Osteocyte (in vitro differentiated cells): ENCODE measurements around the gene CDKL5. TPM values are rescaled to one million over a fixed set of nuclear protein-coding genes. Genes with fewer than 3 reads are reported as not detected.
"Not testable (repeated sequence)": the region's sequence is repeated elsewhere in the genome, so short reads cannot be mapped to it uniquely, and the experiment has no call there.

ENCODE experiments used
- DNase-seq: peaks from one replicate; pipeline ENCODE4 v3.0.0; 2021; ENCODE audit warnings: mixed read lengths; ENCODE audit not compliant: unreplicated experiment; ENCODE audit errors: extremely low spot score
- H3K27ac Mint-ChIP-seq: one replicate; pipeline ENCODE4 v1.8.0; 2021; ENCODE audit warnings: mild to moderate bottlenecking, mixed read lengths; ENCODE audit not compliant: unreplicated experiment
- H3K27me3 Mint-ChIP-seq: one replicate; pipeline ENCODE4 v1.8.0; 2021; ENCODE audit warnings: mixed read lengths; ENCODE audit not compliant: unreplicated experiment
- H3K36me3 Mint-ChIP-seq: one replicate; pipeline ENCODE4 v1.8.0; 2021; ENCODE audit warnings: mixed read lengths; ENCODE audit not compliant: unreplicated experiment
- H3K4me1 Mint-ChIP-seq: one replicate; pipeline ENCODE4 v1.8.0; 2021; ENCODE audit warnings: mixed read lengths; ENCODE audit not compliant: unreplicated experiment
- H3K4me3 Mint-ChIP-seq: one replicate; pipeline ENCODE4 v1.8.0; 2021; ENCODE audit warnings: mild to moderate bottlenecking, moderate library complexity, mixed read lengths; ENCODE audit not compliant: unreplicated experiment
- H3K9me3 Mint-ChIP-seq: one replicate; pipeline ENCODE4 v1.8.0; 2021; ENCODE audit warnings: mixed read lengths; ENCODE audit not compliant: unreplicated experiment
- total RNA-seq: library from RNA; stranded (reverse); gene quantifications from 2 replicates; pipeline ENCODE4 v1.2.1, GENCODE V29; 2021
- TF ChIP-seq, protein P1 (sequence below): fragments of 200-600 bp; sonication (generic); IDR thresholded peaks from 2 replicates; pipeline ENCODE4 v1.5.0; 2021; ENCODE audit warnings: antibody characterized with exemption, mild to moderate bottlenecking, moderate library complexity

Gene CDKL5
- total RNA-seq, 1 donor from 2014 or later: 10.9 TPM

DNA sequence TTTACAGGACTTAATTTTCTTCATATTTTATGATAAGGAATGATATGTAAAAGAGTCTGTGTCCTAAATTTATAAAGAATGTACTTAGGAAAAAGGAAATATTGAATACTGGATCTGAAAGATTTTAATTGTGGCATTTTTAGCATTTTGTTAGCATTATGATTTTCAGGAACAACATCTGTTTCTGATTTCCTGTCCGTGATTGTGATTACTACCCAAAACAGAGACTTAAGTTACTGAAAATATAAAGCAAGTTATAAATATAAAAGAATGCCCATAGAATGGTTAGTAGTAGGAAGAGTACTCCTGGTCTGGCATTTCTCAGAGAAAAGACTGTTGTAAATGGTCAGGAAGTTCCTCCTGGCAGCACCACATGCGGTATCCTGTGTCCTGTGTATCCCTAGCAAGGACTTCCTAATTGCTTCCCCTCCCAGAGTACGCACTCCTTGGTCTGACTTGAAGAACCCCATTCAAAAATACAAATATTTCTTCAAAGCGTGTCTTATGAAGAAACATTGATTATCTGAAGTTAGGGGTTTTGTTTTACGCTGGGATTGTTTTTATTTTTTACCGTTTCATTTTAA lies 157.6 kb downstream of the CDKL5 start:
- Mint-ChIP-seq H3K36me3 (peaks cover 4% of the 10 kb centered on the region), H3K4me3 (peak overlapping the region; percentile 4), H3K27ac (peak overlapping the region; percentile 63), H3K27me3 (no peaks in the 10 kb centered on the region), H3K9me3 (peaks cover 5% of the 10 kb centered on the region), H3K4me1 (peaks cover 11% of the 10 kb centered on the region)
- no peak for DNase-seq
- TF ChIP-seq, protein P1, sequence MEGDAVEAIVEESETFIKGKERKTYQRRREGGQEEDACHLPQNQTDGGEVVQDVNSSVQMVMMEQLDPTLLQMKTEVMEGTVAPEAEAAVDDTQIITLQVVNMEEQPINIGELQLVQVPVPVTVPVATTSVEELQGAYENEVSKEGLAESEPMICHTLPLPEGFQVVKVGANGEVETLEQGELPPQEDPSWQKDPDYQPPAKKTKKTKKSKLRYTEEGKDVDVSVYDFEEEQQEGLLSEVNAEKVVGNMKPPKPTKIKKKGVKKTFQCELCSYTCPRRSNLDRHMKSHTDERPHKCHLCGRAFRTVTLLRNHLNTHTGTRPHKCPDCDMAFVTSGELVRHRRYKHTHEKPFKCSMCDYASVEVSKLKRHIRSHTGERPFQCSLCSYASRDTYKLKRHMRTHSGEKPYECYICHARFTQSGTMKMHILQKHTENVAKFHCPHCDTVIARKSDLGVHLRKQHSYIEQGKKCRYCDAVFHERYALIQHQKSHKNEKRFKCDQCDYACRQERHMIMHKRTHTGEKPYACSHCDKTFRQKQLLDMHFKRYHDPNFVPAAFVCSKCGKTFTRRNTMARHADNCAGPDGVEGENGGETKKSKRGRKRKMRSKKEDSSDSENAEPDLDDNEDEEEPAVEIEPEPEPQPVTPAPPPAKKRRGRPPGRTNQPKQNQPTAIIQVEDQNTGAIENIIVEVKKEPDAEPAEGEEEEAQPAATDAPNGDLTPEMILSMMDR: no peak

DNA sequence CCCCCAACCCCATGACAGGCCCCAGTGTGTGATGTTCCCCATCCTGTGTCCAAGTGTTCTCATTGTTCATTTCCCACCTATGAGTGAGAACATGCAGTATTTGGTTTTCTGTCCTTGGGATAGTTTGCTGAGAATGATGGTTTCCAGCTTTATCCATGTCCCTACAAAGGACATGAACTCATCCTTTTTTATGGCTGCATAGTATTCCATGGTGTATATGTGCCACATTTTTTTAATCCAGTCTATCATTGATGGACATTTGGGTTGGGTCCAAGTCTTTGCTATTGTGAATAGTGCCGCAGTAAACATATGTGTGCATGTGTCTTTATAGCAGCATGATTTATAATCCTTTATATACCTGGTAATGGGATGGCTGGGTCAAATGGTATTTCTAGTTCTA lies 163.9 kb downstream of the CDKL5 start:
- not testable (repeated sequence) for H3K4me1 Mint-ChIP-seq, H3K27ac Mint-ChIP-seq, H3K9me3 Mint-ChIP-seq, DNase-seq, H3K27me3 Mint-ChIP-seq, H3K4me3 Mint-ChIP-seq, H3K36me3 Mint-ChIP-seq

DNA sequence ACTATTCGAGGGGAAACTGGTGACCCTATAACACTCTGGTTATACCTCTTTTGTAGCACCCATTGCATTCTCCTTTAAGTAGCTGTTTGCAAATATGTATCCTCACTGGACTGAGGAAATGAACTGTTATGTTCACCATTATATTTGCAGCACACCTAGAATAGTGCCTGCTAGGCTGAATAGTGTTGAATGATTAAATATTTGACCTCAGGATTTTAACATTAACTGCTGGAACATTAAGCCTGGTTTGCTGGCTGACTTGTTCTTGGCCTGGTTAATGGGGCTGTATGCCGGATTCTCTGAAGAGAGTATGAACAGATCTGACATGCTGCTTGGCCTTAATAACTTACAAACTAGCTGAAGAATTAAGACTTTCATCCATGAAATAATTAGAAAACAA lies 166.4 kb downstream of the CDKL5 start:
- Mint-ChIP-seq H3K27me3 (no peaks in the 10 kb centered on the region), H3K9me3 (no peaks in the 10 kb centered on the region), H3K4me3 (no peak overlapping the region), H3K36me3 (peaks cover 6% of the 10 kb centered on the region), H3K4me1 (peaks cover 5% of the 10 kb centered on the region), H3K27ac (no peak overlapping the region)
- no peak for DNase-seq
- TF ChIP-seq, protein P1: no peak

DNA sequence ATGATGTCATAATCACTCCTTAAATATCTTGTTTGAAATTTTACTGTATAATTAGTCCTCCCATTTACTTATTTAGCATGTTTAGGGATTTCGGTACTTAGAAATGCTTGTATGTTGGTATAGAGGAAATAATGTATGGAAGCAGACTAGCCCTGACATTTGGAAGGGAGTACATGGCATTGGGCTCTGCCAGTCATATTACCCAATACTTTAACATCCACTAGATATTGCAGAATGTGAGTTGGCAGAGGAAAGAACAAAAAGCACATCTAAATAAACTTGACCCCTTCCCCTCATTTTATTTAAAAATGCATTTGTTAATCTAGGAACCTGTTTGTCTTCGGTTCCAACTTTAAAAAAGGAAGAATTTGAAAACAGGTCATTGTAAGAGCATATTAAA lies 168.7 kb downstream of the CDKL5 start:
- H3K4me1 Mint-ChIP-seq: peaks cover 5% of the 10 kb centered on the region
- H3K4me3 Mint-ChIP-seq: no peak overlapping the region
- H3K27ac Mint-ChIP-seq: no peak overlapping the region
- DNase-seq: no peak
- H3K9me3 Mint-ChIP-seq: no peaks in the 10 kb centered on the region
- TF ChIP-seq, protein P1: no peak
- peaks cover 10% of the 10 kb centered on the region for H3K36me3 Mint-ChIP-seq
- no peaks in the 10 kb centered on the region for H3K27me3 Mint-ChIP-seq

DNA sequence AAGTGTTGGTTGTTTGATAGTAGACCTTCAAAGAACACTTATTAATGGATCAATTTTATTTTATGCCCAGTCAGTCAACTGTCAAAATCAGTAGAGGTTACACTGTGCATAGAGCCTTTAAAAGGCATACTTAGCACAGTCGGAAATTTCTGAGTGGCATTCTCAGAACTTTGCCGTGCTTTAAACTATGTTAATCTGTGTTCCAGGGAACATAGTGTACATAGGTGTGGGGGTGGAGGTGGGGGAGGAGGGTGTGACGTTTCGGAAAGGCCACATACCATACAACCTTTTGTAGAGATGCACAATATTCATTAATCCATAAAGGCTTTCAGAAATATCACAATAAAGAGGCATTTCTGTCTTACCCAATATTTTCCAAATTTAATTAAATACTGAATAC lies 170.7 kb downstream of the CDKL5 start:
- Mint-ChIP-seq H3K36me3 (peaks cover 7% of the 10 kb centered on the region), H3K27me3 (no peaks in the 10 kb centered on the region), H3K4me1 (peaks cover 5% of the 10 kb centered on the region), H3K9me3 (no peaks in the 10 kb centered on the region), H3K4me3 (no peak overlapping the region), H3K27ac (peak overlapping the region; percentile 42)
- TF ChIP-seq, protein P1: no peak
- DNase-seq: no peak

DNA sequence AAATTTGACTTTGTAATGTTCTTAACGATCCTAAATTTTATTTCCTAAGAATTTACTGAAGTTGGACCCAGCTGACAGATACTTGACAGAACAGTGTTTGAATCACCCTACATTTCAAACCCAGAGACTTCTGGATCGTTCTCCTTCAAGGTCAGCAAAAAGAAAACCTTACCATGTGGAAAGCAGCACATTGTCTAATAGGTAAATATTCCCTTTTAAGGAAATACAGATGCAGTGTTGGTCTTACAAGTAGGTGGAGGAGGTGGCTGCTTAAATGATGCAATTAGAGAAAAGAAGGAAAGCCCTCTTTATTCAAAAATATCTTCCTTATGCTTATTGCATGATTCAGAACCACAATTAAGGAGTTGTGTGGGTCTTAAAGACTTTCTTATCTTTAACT lies 173.0 kb downstream of the CDKL5 start:
- Mint-ChIP-seq H3K36me3 (peaks cover 10% of the 10 kb centered on the region), H3K27me3 (no peaks in the 10 kb centered on the region), H3K9me3 (peaks cover 4% of the 10 kb centered on the region), H3K27ac (no peak overlapping the region), H3K4me1 (peaks cover 5% of the 10 kb centered on the region), H3K4me3 (no peak overlapping the region)
- DNase-seq: no peak
- TF ChIP-seq, protein P1: no peak
